ENCODE measurements around the gene ATP2C2. TPM values are rescaled to one million over a fixed set of nuclear protein-coding genes. Genes with fewer than 3 reads are reported as not detected.

The ATP2C2 gene
- total and polyA plus RNA-seq, 2 experiments from 2014 or later, result 2.1 TPM

GRCh38 chr16:84479716-84480450 lies 111.5 kb downstream of the ATP2C2 start (continued):
- TF ChIP-seq ZNF462 (CRISPR knock-in tag; IDR thresholded peaks at IDR 0.05) (no peak), CREB1 (CRISPR knock-in tag; IDR thresholded peaks at IDR 0.05; ENCODE audit: low read depth) (no peak), ZNF331 (CRISPR knock-in tag; IDR thresholded peaks at IDR 0.05; ENCODE audit: low read depth) (no peak), CTCF (conservative IDR thresholded peaks at IDR 0.05; ENCODE audit: low read depth in 2 of 2) (no peak), EZH2phosphoT487 (IDR thresholded peaks at IDR 0.05; ENCODE audit: unreplicated experiment) (no peak)

GRCh38 chr16:84481051-84481735 lies 112.9 kb downstream of the ATP2C2 start:
- H3K36me3 Mint-ChIP-seq (ENCODE audit: low read depth), result peaks cover 11% of the 10 kb centered on the region; the same call in 2 of the 3 replicates
- ATAC-seq (no peak), DNase-seq (ENCODE audit: low spot score) (no peak)
- no peak overlapping the region for H3K27ac Mint-ChIP-seq
- no peak overlapping the region for H3K4me2 ChIP-seq
- no peak overlapping the region for H3K4me3 Mint-ChIP-seq
- no peaks in the 10 kb centered on the region for H3K9me2 ChIP-seq (ENCODE audit: insufficient read depth)
- H3K79me2 ChIP-seq (replicated peaks; ENCODE audit: insufficient read depth), result no peaks in the 10 kb centered on the region
- H3K4me1 Mint-ChIP-seq, result no peaks in the 10 kb centered on the region
- no peak overlapping the region for H3K27ac ChIP-seq (ENCODE audit: low read depth)
- H3K27me3 ChIP-seq (ENCODE audit: insufficient read depth), result no peaks in the 10 kb centered on the region
- no peaks in the 10 kb centered on the region for H3K36me3 ChIP-seq (ENCODE audit: insufficient read depth)
- no peaks in the 10 kb centered on the region for H3K9me3 Mint-ChIP-seq
- no peak overlapping the region for H2AFZ ChIP-seq
- H3K4me3 ChIP-seq, result no peak overlapping the region
- no peaks in the 10 kb centered on the region for H3F3A ChIP-seq (replicated peaks; ENCODE audit: low read depth)
- peaks cover 7% of the 10 kb centered on the region for H3K27me3 Mint-ChIP-seq (ENCODE audit: insufficient read depth, low read depth, poor library complexity)
- no peaks in the 10 kb centered on the region for H3K4me1 ChIP-seq (ENCODE audit: insufficient read depth)
- no peaks in the 10 kb centered on the region; the same call in 1 of the 2 replicates for H4K20me1 ChIP-seq (replicated peaks; ENCODE audit: insufficient read depth)
- TF ChIP-seq JUNB (IDR thresholded peaks at IDR 0.05; ENCODE audit: unreplicated experiment) (no peak), CREB1 (CRISPR knock-in tag; IDR thresholded peaks at IDR 0.05; ENCODE audit: low read depth) (no peak), EZH2phosphoT487 (IDR thresholded peaks at IDR 0.05; ENCODE audit: unreplicated experiment) (no peak), ZNF114 (CRISPR knock-in tag; IDR thresholded peaks at IDR 0.05) (no peak), EZH2 (IDR thresholded peaks at IDR 0.05; ENCODE audit: low read depth, unreplicated experiment) (no peak), STAT1 (IDR thresholded peaks at IDR 0.05; ENCODE audit: unreplicated experiment) (no peak)
